ENCODE results near the gene FTCD. TPM values are rescaled to one million over a fixed set of nuclear protein-coding genes. Genes with fewer than 3 reads are reported as not detected.

Gene FTCD
- total RNA-seq, 2 experiments from 2014 or later: 0.06 to 1.1 TPM

DNA sequence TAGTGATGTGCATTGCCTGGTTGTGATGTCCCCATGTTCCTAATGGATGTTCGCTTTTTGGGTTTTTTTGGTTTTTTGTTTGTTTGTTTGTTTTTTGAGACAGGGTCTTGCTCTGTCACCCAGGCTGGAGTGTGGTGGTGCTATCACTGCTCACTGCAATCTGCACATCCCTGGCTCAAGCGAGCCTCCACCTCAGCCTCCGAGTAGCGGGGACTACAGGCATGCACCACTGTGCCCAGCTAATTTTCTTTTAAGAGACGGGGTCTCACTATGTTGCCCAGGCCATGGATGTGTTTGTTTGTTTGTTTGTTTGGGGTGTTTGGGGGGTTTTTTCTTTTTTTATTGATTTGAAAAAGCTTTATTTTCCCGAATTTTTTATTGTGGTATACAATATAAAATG, 55.4 kb downstream of the FTCD start:
- H3K9me2 ChIP-seq (ENCODE audit: insufficient read depth, low read length): no peaks in the 10 kb centered on the region
- no TSS peak for BruUV-seq (replicated peaks)
- H3K9me3 ChIP-seq (ENCODE audit: low read length): no peaks in the 10 kb centered on the region
- POLR2A ChIA-PET: no interaction called here
- H3K4me2 ChIP-seq (ENCODE audit: low read length): no peak overlapping the region
- no peak for TF ChIP-seq EZH2phosphoT487 (IDR thresholded peaks at IDR 0.05; ENCODE audit: borderline replicate concordance, low read depth, low read length)
- TF ChIP-seq, protein P1, sequence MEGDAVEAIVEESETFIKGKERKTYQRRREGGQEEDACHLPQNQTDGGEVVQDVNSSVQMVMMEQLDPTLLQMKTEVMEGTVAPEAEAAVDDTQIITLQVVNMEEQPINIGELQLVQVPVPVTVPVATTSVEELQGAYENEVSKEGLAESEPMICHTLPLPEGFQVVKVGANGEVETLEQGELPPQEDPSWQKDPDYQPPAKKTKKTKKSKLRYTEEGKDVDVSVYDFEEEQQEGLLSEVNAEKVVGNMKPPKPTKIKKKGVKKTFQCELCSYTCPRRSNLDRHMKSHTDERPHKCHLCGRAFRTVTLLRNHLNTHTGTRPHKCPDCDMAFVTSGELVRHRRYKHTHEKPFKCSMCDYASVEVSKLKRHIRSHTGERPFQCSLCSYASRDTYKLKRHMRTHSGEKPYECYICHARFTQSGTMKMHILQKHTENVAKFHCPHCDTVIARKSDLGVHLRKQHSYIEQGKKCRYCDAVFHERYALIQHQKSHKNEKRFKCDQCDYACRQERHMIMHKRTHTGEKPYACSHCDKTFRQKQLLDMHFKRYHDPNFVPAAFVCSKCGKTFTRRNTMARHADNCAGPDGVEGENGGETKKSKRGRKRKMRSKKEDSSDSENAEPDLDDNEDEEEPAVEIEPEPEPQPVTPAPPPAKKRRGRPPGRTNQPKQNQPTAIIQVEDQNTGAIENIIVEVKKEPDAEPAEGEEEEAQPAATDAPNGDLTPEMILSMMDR (conservative IDR thresholded peaks at IDR 0.05; ENCODE audit: low read length): no peak
- H3K79me2 ChIP-seq (ENCODE audit: insufficient read depth, low read depth, low read length): no peaks in the 10 kb centered on the region
- H2AFZ ChIP-seq (ENCODE audit: low read length): no peak overlapping the region
- intact Hi-C loops (cut with micrococcal nuclease; ENCODE audit: unreplicated experiment): no loop called here
- H3K27ac ChIP-seq (ENCODE audit: low read depth, low read length, poor library complexity, severe bottlenecking): no peak overlapping the region
- no peaks in the 10 kb centered on the region for H3K4me1 ChIP-seq (ENCODE audit: insufficient read depth, low read length, poor library complexity, severe bottlenecking)
- no peak for DNase-seq (ENCODE audit: low spot score)
- H3K36me3 ChIP-seq (ENCODE audit: insufficient read depth, low read length): no peaks in the 10 kb centered on the region
- H4K20me1 ChIP-seq (ENCODE audit: insufficient read depth, low read length): no peaks in the 10 kb centered on the region
- no peak overlapping the region for H3K4me3 ChIP-seq (ENCODE audit: low read depth, low read length, poor library complexity, severe bottlenecking)
- CTCF ChIA-PET (ENCODE audit: unreplicated experiment): no interaction called here

- Histone ChIP-seq H4K20me1 (ENCODE audit: insufficient read depth, low read length) (no peaks in the 10 kb centered on the region), H3K36me3 (ENCODE audit: insufficient read depth, low read length) (no peaks in the 10 kb centered on the region), H3K9me2 (ENCODE audit: insufficient read depth, low read length) (no peaks in the 10 kb centered on the region), H3K4me2 (ENCODE audit: low read length) (no peak overlapping the region), H2AFZ (ENCODE audit: low read length) (no peak overlapping the region), H3K27ac (ENCODE audit: low read depth, low read length, poor library complexity, severe bottlenecking) (no peak overlapping the region), H3K4me1 (ENCODE audit: insufficient read depth, low read length, poor library complexity, severe bottlenecking) (no peaks in the 10 kb centered on the region), H3K79me2 (ENCODE audit: insufficient read depth, low read depth, low read length) (no peaks in the 10 kb centered on the region), H3K4me3 (ENCODE audit: low read depth, low read length, poor library complexity, severe bottlenecking) (no peak overlapping the region), H3K9me3 (ENCODE audit: low read length) (no peaks in the 10 kb centered on the region)
- intact Hi-C loops (cut with micrococcal nuclease; ENCODE audit: unreplicated experiment): no loop called here
- BruUV-seq (replicated peaks): no TSS peak
- DNase-seq (ENCODE audit: low spot score): no peak
- CTCF ChIA-PET (ENCODE audit: unreplicated experiment): no interaction called here
- POLR2A ChIA-PET: no interaction called here
- TF ChIP-seq EZH2phosphoT487 (IDR thresholded peaks at IDR 0.05; ENCODE audit: borderline replicate concordance, low read depth, low read length): no peak
- TF ChIP-seq, protein P1 (conservative IDR thresholded peaks at IDR 0.05; ENCODE audit: low read length): no peak
Observed at GRCh38 chr21:46099476-46099875, 55.9 kb downstream of the FTCD start.

GRCh38 chr21:46098303-46099141, 56.9 kb downstream of the FTCD start:
- Histone ChIP-seq H3K27ac (ENCODE audit: low read depth, low read length, poor library complexity, severe bottlenecking) (no peak overlapping the region), H2AFZ (ENCODE audit: low read length) (no peak overlapping the region), H3K9me2 (ENCODE audit: insufficient read depth, low read length) (no peaks in the 10 kb centered on the region), H3K79me2 (ENCODE audit: insufficient read depth, low read depth, low read length) (no peaks in the 10 kb centered on the region), H4K20me1 (ENCODE audit: insufficient read depth, low read length) (no peaks in the 10 kb centered on the region), H3K4me1 (ENCODE audit: insufficient read depth, low read length, poor library complexity, severe bottlenecking) (no peaks in the 10 kb centered on the region), H3K4me2 (ENCODE audit: low read length) (no peak overlapping the region), H3K4me3 (ENCODE audit: low read depth, low read length, poor library complexity, severe bottlenecking) (no peak overlapping the region), H3K9me3 (ENCODE audit: low read length) (no peaks in the 10 kb centered on the region), H3K36me3 (ENCODE audit: insufficient read depth, low read length) (no peaks in the 10 kb centered on the region)
- DNase-seq (ENCODE audit: low spot score): no peak
- CTCF ChIA-PET (ENCODE audit: unreplicated experiment): no interaction called here
- intact Hi-C loops (cut with micrococcal nuclease; ENCODE audit: unreplicated experiment): no loop called here
- no TSS peak for BruUV-seq (replicated peaks)
- no peak for TF ChIP-seq EZH2phosphoT487 (IDR thresholded peaks at IDR 0.05; ENCODE audit: borderline replicate concordance, low read depth, low read length)
- TF ChIP-seq, protein P1 (conservative IDR thresholded peaks at IDR 0.05; ENCODE audit: low read length): no peak
- POLR2A ChIA-PET: no interaction called here
